NCI-H2227 (cell line): ENCODE measurements around the gene UNC79.
"Not testable (repeated sequence)": the region's sequence is repeated elsewhere in the genome, so short reads cannot be mapped to it uniquely, and the experiment has no call there.

Experiments used
- DNase-seq: peaks from one replicate; lab custom pipeline; 2025; ENCODE audit not compliant: unreplicated experiment; lab: John Stamatoyannopoulos, UW

The UNC79 gene

DNA sequence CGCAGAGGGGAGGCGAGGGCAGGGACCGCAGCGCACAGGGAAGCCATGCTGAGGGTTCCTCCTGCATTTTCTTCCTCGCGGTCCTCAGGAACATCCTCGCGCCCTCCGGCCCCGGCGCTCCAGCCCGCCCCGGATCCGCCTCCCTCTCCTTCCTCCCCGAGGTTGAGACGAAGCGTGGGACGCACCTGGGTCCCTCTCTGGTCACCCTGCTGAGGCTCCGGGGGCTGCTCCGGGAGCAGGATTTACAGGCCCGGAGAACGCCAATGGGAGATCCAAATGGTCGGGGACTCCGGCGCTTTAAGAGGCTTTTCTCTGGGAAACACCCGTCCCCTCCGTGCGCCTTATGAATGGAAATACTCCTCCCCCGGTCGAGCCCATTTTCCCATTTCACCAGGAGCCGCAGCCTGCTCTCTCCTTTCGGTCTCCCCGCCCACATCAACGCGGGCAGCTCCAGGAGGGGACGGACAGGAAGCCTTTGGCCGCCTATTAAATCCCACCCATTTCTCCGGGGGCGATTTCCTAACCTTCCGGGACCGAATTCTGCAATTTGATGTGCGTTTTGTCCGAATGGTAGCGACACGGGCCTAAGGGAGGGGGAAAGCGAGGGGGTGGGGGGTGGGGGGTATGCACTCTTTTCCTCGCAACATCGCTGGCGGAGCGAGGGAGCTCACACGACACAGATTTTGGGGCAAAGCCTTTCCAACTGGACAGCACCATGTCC lies at the start of gene UNC79:
TSS of gene UNC79 (plus strand) at position 625 of the 721 bp plus-strand sequence. CDS start at position 716, 91 bp downstream.
- peak; percentile 92 for DNase-seq

DNA sequence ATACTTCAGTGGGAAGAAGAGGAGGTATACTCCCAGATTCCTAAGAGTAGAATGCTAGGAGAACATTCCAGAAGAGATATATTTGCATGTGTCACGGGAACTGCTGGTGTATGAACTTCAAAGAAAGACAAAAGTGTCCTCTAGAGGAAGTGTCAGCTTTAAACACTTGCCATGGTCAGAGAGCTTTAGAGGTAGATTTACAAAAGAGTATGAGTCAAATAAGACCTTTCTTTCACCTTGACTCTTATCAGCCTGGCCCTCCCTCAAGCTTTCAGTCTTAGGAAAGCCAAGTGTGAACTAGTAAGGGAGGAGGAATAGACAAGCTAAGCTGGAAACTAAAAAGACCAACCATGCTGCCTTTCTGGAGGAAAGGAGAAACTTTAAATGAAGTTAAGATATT lies 49.1 kb upstream of the UNC79 start:
- no peak for DNase-seq

DNA sequence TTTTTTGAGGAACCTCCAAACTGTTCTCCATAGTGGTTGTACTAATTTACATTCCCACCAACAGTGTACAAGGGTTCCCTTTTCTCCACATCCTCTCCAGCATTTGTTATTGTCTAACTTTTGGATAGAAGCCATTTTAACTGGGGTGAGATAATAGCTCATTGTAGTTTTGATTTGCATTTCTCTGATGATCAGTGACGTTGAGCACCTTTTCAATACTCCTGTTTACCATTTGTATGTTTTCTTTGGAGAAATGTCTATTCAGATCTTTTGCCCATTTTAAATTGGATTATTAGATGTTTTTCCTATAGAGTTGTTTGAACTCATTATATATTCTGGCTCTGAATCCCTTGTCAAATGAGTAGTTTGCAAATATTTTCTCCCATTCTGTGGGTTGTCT lies 46.5 kb upstream of the UNC79 start:
- DNase-seq, result not testable (repeated sequence)

DNA sequence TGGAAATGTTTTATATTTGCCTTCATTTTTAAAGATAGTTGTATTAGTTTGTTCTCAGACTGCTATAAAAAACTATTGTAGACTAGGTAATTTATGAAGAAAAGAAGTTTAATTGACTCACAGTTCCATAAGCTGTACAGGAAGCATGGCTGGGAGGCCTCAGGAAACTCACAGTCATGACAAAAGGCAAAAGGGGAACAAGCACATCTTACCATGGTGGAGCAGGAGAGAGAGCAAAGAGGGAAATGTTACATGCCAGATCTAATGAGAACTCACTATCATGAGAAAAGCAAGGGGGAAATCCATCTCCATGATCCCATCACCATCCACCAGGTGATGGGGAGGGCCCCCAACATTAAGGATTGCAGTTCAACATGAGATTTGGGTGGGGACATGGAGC lies 35.5 kb upstream of the UNC79 start:
- no peak for DNase-seq

DNA sequence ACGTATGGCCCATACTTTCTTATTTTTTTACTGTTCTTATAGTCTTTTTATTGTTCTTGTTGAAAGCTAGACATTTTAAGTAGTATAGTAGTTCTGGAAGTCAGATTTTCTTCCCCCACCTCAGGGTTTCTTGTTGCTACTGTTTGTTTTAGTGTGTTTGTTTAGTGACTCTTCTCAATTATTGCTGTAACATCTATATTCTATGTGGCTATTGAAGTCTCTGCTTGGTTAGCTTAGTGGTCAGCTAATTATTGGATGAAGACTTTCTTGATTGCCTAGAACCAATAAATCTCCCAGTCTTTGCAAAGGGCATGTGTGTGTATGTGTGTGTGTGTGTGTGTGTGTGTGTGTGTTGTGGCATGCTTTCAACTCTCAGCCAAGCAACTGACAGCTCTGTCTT lies 34.3 kb upstream of the UNC79 start:
- DNase-seq, result no peak

DNA sequence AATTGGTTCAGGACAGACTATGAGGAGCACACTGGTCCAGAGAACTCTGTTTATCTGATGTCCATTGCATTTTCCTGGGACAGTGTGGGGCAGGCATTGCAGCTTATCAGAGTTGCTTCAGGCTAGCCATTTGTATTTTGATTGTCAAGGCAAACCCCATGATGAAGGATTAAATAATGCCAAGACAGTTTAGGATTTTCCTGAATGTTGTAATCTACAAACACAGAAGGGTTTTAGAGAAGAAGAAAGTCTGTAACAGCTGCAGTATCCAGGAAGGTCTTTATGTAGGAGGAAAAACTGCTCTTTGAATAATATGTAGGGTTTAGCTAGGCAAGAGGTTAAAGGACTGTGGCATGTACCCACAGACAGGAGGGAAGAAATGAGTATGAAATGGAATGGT lies 32.2 kb upstream of the UNC79 start:
- no peak for DNase-seq

DNA sequence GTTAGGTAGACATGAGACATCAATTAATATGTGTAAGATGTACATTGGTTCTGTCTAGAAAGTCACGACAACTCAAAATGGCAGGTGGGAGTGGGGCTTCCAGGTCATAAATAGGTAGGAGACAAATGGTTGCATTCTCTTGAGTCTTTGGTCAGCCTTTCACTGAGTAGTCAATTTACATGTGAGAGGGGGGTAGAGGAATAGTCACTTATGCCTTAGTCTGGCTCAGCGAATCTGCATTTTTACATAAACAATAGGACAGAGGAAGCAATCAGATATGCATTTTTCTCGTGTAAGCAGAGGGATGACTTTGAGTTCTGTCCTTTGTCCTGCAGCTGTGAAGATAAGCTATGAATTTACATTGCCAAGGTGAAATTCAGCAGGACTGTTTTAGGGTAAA lies 27.8 kb upstream of the UNC79 start:
- DNase-seq, result no peak

DNA sequence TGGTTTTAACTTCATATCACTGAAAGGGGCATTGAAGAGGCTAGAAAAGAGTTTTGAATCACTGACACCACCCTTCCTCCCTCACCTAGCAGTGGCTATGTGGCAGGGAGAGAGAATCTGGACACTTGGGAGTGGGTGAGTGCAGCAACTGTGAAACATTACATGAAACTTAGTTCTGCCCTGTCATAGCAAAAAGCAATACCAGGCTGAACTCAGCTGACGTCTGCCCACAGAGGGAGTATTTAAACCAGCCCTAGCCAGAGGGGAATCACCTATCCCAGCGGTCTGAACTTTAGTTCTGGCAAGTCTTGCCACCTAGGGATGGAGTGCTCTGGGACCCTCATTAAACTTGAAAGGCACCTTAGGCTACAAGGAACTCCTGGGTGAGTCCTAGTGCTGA lies 20.7 kb upstream of the UNC79 start:
- DNase-seq, result no peak

DNA sequence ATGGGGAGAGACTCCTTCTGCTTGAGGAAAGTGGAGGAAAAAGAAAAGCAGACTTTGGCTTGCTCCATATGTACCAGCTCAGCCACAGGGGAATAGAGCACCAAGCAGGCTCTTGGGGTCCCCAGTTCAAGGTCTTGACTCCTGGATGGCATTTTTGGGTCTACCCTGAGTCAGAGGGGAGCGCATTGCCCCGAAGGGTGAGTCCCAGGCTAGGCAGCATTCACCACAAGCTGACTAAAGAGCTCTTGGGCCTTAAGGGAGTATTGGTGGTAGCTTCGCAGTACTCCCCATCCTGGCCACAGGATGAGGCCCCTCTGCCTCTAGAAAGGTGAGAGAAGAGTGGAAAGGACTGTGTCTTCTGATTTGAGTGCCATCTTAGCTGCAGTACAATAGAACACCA lies 19.8 kb upstream of the UNC79 start:
- DNase-seq, result no peak

DNA sequence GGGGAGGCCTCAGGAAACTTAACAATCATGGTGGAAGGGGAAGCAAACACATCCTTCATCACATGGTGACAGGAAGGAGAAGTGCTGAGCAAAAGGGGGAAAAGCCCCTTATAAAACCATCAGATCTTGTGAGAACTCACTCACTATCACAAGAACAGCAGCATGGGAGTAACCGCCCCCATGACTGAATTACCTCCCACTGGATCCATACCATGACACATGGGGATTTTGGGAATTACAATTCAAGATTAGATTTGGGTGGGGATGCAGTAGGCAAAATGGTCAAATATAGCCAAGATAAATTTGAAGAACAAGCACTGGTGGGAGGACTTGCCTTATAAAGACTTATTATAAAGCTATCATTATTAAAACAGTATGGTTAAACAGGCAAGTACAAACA lies 5.6 kb upstream of the UNC79 start:
- DNase-seq, result not testable (repeated sequence)

DNA sequence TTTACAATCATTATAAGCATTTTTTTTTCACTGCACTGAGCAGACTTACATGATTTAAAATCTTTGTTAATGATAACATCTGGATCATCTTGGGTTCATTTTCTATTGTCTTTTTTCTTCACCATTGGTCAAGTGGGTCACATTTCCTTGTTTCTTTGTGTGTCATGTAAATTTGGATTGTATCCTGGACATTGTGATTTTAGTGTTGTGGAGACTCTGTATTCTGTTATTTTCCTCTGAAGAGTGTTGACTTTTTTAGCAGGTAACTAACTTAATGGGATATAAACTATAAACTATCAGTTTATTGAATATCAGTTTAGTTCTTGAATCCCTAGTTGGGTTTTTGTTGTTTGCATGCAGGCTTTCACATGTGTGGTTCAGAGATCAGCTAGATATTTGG lies 4.0 kb upstream of the UNC79 start:
- no peak for DNase-seq

DNA sequence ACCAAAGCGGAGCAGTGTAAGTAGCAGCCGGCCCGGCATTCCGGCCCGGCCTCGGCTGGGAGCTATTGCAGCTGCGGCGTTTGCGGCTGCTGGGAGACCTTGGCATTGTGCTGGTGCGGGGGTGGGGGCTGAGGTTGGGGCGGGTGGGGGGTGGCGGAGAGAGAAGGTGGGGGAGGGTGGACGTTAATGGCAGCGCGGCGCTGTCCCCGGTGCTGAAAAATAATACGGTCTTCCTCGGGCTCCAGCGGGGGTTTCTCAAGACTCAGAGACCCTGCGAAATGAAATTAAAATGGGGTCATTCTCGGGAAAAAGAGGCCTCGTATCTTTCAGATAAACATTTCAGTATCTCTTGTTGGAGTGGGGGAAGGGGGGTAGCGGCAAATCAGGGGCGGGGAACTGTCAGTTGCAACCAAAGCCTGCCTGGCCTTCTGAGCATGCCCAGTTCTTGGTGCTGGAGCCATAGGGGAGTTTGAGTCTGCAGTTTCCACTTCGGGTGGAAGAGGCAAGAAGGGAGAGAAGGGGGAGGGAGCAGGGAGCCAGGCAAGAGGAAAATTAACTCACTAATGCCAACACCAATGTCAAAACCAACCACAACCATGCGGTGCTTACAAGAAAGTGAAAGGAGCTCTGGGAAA lies 414 bp downstream of the UNC79 start:
- peak; percentile 88 for DNase-seq

DNA sequence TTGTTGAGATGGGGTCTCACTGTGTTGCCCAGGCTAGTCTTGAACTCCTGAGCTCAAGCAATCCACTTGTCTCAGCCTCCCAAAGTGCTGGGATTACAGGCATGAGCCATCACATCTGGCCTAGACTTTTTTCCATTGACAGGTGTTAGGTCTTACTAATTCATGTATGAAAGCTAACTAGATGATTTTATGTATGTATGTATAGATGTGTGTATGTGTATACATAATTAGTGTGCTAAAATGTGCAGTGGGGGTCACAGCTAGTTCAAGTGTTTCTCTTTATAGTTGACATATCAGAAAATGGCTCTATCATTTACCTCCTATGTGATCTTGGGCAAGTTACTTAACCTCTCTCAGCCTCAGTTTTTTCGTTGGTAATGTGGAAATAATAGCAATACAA lies 23.5 kb downstream of the UNC79 start:
- no peak for DNase-seq

DNA sequence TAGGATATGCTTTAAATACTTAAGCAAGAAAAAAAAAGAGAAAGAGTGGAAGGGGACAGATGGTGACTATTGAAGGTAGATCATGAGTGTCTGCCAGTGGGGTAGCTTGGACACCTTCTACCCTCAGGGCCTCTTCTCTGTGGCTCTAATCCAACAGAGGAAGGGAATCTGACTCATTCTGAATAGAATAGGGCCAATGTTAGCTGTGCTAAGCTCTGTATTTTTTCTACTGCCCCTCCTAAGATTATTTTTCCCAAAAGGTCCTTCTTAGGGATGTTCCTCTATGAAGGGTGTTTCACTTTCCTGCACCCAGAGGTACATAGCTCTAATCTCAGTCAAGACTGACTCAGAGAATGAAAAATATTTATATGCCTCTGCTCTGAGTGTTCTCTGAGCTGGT lies 25.6 kb downstream of the UNC79 start:
- DNase-seq, result no peak

DNA sequence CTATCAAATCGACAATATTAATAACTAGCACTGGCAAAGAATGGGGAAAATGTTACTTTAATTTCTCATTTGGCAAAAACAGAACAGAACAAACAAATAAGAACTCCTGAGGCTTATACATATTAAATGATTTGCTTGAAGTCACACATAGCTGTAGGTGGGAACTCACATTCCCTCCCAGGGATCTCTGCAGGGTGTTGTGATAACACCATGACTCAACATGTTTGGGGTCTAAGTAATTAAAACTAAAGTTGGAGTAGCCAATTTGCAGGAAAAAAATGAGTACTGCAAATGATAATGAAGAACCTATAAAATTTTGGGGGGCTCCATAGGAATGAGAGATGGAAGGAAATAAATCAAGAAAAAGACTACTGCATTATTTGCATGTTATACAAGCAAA lies 27.5 kb downstream of the UNC79 start:
- DNase-seq, result no peak

DNA sequence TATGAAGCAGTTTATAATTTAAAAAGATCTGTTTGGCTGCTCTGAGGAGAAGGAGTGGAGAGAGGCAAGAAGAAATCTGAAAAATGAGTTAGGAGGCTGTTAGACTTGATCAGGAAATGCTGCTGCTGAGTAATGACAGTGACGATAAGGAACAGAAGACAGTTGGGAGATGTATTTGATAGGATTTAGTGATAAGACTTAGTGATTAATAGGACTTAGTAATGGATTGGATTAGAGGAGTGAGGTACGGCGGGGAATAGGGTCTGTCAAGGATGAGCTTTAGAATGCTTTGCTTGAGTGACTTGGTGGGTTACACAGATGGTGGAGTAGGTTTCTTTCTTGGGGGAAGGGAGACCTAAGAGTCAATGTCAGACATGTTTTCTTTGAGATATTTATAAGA lies 31.7 kb downstream of the UNC79 start:
- no peak for DNase-seq

DNA sequence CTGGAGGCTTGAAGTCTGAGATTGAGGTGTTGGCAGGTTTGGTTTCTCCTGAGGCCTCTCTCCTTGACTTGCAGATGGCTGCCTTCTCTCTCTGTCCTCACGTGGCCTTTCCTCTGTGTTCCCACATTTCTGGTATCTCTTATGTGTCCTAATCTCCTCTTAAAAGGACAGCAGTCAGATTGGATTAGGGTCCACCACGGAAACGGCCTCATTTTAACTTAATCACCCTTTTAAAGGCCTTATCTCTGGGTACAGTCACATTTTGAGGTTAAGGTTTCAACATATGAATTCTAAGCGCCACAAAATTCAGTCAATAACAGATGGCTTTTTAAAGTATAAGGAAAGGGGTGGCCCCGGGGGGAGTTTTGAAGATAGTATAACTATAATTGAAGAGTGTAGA lies 33.5 kb downstream of the UNC79 start:
- peak; percentile 39 for DNase-seq

DNA sequence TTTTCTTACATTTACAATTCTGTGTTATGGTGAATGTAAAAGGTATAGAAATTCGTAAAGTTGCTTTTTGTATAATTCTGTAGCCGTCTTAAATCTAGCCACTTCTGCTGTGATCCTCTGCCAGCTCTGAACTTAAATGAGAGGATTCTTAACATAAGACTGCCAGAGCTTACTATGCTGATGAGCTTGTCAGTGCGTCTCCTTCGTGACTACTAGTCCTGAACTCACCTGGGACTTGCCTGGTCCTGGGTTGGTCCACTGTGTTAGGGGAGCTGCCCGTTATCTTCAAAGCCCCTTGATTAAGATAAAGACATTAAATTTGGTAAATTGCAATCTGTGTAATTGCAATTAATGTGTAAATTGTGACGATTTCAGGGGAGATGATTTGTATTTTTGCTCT lies 44.7 kb downstream of the UNC79 start:
- DNase-seq, result no peak

DNA sequence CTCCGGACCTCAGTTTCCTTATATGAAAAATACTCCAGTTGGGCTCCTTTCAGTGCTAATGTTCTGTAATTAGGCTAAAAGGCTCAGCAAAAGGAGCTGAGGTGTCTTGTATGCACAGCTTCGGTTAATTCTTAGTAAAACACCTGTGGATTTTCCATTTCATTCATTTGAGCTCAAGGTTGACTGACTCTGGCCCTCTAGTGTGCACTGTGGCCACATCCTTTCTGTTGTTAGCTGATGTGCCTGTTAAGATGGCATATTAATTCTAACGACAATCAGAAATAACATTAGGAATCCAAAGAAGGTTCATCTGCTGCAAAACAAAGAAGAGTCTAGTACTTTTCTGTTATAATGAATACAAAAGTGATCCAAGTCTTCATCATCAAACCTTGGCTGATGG lies 45.6 kb downstream of the UNC79 start:
- no peak for DNase-seq

DNA sequence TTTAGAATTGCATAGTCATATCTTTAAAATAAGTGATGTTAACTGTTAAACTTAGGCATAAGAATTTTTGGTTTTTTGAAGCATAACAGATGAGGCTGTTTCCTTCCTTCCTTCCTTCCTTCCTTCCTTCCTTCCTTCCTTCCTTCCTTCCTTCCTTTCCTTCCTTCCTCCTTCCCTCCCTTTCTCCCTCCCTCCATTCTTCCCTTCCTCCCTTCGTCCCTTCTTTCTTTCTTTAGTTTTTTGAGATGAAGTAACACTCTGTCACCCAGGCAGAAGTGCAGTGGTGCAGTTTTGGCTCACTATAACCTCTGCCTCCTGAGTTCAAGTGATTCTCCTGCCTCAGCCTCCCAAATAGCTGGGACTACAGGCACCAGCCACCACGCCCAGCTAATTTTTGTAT lies 48.3 kb downstream of the UNC79 start:
- DNase-seq, result not testable (repeated sequence)

DNA sequence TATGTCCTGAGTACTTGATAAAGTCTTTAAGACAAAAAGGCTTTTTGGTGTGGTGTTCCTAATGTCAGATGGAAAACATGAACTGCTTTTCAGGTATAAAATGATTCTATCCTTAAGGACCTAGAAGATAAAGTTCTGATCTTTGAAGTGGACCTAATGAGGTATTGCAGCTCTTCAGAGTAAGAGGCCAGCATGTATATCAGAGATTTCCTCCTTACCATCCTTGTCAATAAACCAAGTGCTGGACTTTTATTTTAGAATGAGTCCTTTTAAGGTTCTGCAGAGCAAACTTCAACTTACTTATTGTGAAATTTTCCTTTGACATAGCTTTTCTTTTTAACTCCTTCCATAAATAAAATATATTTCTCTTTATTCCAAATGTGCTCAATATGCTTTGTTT lies 50.1 kb downstream of the UNC79 start:
- no peak for DNase-seq

DNA sequence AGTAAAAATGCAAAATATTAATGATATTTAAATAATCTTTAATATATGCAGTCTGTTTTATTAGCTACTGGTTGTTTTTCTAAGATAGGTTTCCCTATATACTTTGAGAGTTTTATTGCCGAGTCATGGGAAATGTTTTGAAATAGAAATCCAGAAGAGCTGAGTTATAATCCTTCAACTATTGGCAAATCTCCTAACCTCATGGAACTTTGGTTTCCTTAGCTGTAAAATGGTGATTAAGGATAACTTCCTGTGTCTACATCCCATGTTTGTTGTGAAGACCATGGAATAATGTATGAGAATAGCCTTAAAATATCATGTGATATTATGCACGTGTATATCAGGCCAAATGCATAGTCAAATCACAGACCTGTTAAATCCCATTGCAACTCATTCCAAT lies 51.0 kb downstream of the UNC79 start:
- no peak for DNase-seq

DNA sequence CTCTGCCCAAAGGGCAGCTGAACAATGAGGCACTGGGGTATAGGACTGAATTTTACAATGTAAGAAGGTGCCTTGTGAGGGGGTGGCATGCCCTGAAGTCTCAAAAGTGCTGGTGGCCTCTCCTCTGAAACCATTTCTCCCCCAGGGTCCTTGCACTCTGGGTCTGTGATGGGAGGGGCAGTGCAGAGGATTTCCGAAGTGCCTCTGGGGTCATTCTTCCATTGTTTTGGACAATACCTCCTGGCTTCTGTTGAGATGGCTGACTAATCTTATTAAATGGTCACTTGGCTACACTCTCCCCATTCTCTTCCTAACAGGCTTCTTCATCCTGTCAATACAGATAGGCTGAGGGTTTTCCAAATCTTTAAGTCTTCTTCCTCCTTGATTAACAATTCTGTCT lies 59.3 kb downstream of the UNC79 start:
- DNase-seq, result no peak
